H1 (cell line): Measurements from ENCODE around the gene PPP1R1C. TPM values are rescaled to one million over a fixed set of nuclear protein-coding genes. Genes with fewer than 3 reads are reported as not detected.

Source experiments
- CTCF ChIA-PET: fragments of 300-600 bp; sonication (Branson Sonifier 250); formaldehyde crosslinking; loops from one replicate; lab custom pipeline; 2021; ENCODE audit not compliant: partially characterized antibody; lab: Charles Lee
- POLR2A ChIA-PET: fragments of 300-600 bp; sonication (Branson Sonifier 250); formaldehyde crosslinking; loops from one replicate; lab custom pipeline; 2021; ENCODE audit warnings: inconsistent platforms; ENCODE audit not compliant: partially characterized antibody; lab: Charles Lee
- DNase-seq, 2 experiments: peaks; one replicate each; pipeline versions ENCODE4 v3.0.0 to v3.0.0-alpha.2; 2010 to 2022; ENCODE audit warnings: low spot score in 2 of 2, low read depth in 1 of 2, mixed read lengths in 1 of 2
- FAIRE-seq: peaks from 2 replicates; lab custom pipeline; 2011; peaks lifted over from hg19 to GRCh38; lab: Jason Lieb, UNC
- H2AFZ ChIP-seq: 2 replicates; pipeline ENCODE4 v1.8.1; 2012; ENCODE audit warnings: low read length, inconsistent platforms
- H2AK5ac ChIP-seq: 2 replicates; pipeline ENCODE4 v1.6.1; 2013; ENCODE audit warnings: low read depth, low read length
- H2BK120ac ChIP-seq: replicated peaks from 2 replicates; pipeline ENCODE3; 2013; ENCODE audit warnings: low read depth, low read length, inconsistent platforms
- H2BK12ac ChIP-seq: 2 replicates; pipeline ENCODE4 v1.6.1; 2013; ENCODE audit warnings: low read depth, low read length
- H2BK15ac ChIP-seq: 2 replicates; pipeline ENCODE4 v1.6.1; 2013; ENCODE audit warnings: low read length
- H2BK20ac ChIP-seq: 2 replicates; pipeline ENCODE4 v1.6.1; 2013; ENCODE audit warnings: low read length
- H2BK5ac ChIP-seq: 2 replicates; pipeline ENCODE4 v1.6.1; 2013; ENCODE audit warnings: low read depth, low read length
- H3K14ac ChIP-seq: 2 replicates; pipeline ENCODE4 v1.6.1; 2013; ENCODE audit warnings: inconsistent platforms; ENCODE audit not compliant: insufficient read length
- H3K18ac ChIP-seq: 2 replicates; pipeline ENCODE4 v1.6.1; 2013; ENCODE audit warnings: low read length; ENCODE audit errors: extremely low read depth
- H3K23ac ChIP-seq: 2 replicates; pipeline ENCODE4 v1.6.1; 2013; ENCODE audit warnings: inconsistent platforms; ENCODE audit not compliant: insufficient read length
- H3K23me2 ChIP-seq: 2 replicates; pipeline ENCODE4 v1.6.1; 2013; ENCODE audit warnings: low read depth, low read length
- H3K27ac ChIP-seq: 2 replicates; pipeline ENCODE4 v1.6.1; 2011; ENCODE audit warnings: low read depth, low read length, inconsistent platforms
- H3K27me3 ChIP-seq, 4 experiments: replicated peaks in 1 of 4; 1 replicate in 1 of 4; 2 replicates in 3 of 4; pipeline versions ENCODE4 v1.6.1 to v1.8.1; 2011 to 2013; ENCODE audit warnings: low read length in 3 of 4, mild to moderate bottlenecking in 3 of 4, inconsistent platforms in 2 of 4, mixed read lengths in 2 of 4, moderate library complexity in 1 of 4; ENCODE audit not compliant: control insufficient read depth in 3 of 4, insufficient read depth in 3 of 4; ENCODE audit errors: extremely low read depth in 1 of 4
- H3K36me3 ChIP-seq, 4 experiments: 2 replicates each; pipeline versions ENCODE4 v1.6.1 to v1.8.1; 2011 to 2013; ENCODE audit warnings: mild to moderate bottlenecking in 4 of 4, low read length in 3 of 4, moderate library complexity in 2 of 4, control low read depth in 1 of 4, inconsistent platforms in 1 of 4; ENCODE audit not compliant: insufficient read depth in 4 of 4, control insufficient read depth in 2 of 4
- H3K4ac ChIP-seq: replicated peaks from 2 replicates; pipeline ENCODE3; 2013; ENCODE audit warnings: low read length, low read depth, mixed read lengths, inconsistent platforms; ENCODE audit not compliant: insufficient read length
- H3K4me1 ChIP-seq, 4 experiments: replicated peaks in 1 of 4; 1 replicate in 1 of 4; 2 replicates in 3 of 4; pipeline versions ENCODE4 v1.6.1 to v1.8.1; 2011 to 2013; ENCODE audit warnings: low read length in 3 of 4, inconsistent platforms in 2 of 4, mixed read lengths in 1 of 4; ENCODE audit not compliant: insufficient read depth in 4 of 4, control insufficient read depth in 3 of 4
- H3K4me2 ChIP-seq, 2 experiments: 2 replicates each; pipeline versions ENCODE4 v1.6.1 to v1.8.1; 2011 to 2013; ENCODE audit warnings: low read depth in 2 of 2, low read length in 2 of 2, control low read depth in 1 of 2, inconsistent platforms in 1 of 2, mild to moderate bottlenecking in 1 of 2; ENCODE audit not compliant: insufficient read depth in 1 of 2
- H3K4me3 ChIP-seq, 4 experiments: fragments of 200-600, 300-600 bp in 1 of 4; sonication (generic), shearing (Covaris generic), sonication (Bioruptor Twin) in 1 of 4; 2 replicates each; pipeline versions ENCODE4 v1.5.1 to v1.8.1; 2011 to 2016; ENCODE audit warnings: low read length in 4 of 4, low read depth in 3 of 4, control low read depth in 2 of 4, inconsistent platforms in 2 of 4, mild to moderate bottlenecking in 2 of 4, mixed read lengths in 1 of 4, moderate library complexity in 1 of 4; ENCODE audit not compliant: insufficient read depth in 2 of 4; ENCODE audit errors: extremely low read depth in 1 of 4
- H3K56ac ChIP-seq: replicated peaks from 2 replicates; pipeline ENCODE3; 2013; ENCODE audit warnings: low read depth, mild to moderate bottlenecking, mixed read lengths, low read length, inconsistent platforms; ENCODE audit not compliant: insufficient read length
- H3K79me1 ChIP-seq: 2 replicates; pipeline ENCODE4 v1.6.1; 2013; ENCODE audit warnings: low read depth, low read length, control low read depth
- H3K79me2 ChIP-seq, 2 experiments: 2 replicates each; pipeline versions ENCODE4 v1.6.1 to v1.8.1; 2012 to 2013; ENCODE audit warnings: low read length in 2 of 2, mild to moderate bottlenecking in 2 of 2, inconsistent platforms in 1 of 2; ENCODE audit not compliant: insufficient read depth in 2 of 2, control insufficient read depth in 1 of 2
- H3K9ac ChIP-seq, 4 experiments: replicated peaks in 1 of 4; 1 replicate in 1 of 4; 2 replicates in 3 of 4; pipeline versions ENCODE4 v1.6.1 to v1.8.1; 2011 to 2013; ENCODE audit warnings: low read depth in 3 of 4, low read length in 3 of 4, control low read depth in 2 of 4, mild to moderate bottlenecking in 2 of 4, moderate library complexity in 2 of 4, inconsistent platforms in 1 of 4; ENCODE audit errors: extremely low read depth in 1 of 4
- H3K9me3 ChIP-seq, 2 experiments: 2 replicates each; pipeline versions ENCODE4 v1.6.1 to v1.8.1; 2012 to 2013; ENCODE audit warnings: mild to moderate bottlenecking in 2 of 2, moderate library complexity in 2 of 2, control low read depth in 1 of 2, inconsistent platforms in 1 of 2, low read depth in 1 of 2, low read length in 1 of 2, mixed read lengths in 1 of 2; ENCODE audit not compliant: insufficient read depth in 2 of 2
- H4K20me1 ChIP-seq, 2 experiments: replicated peaks in 1 of 2; 2 replicates each; pipeline versions ENCODE3 to v1.8.1; 2011 to 2013; ENCODE audit warnings: inconsistent platforms in 2 of 2, low read length in 2 of 2, mild to moderate bottlenecking in 1 of 2; ENCODE audit not compliant: insufficient read depth in 2 of 2, control insufficient read depth in 1 of 2
- H4K5ac ChIP-seq: 2 replicates; pipeline ENCODE4 v1.6.1; 2013; ENCODE audit warnings: low read length, low read depth, mixed read lengths, inconsistent platforms; ENCODE audit not compliant: insufficient read length
- H4K8ac ChIP-seq: 2 replicates; pipeline ENCODE4 v1.8.0; 2013; ENCODE audit warnings: mild to moderate bottlenecking, moderate library complexity, low read length, inconsistent platforms; ENCODE audit not compliant: insufficient read depth; ENCODE audit errors: extremely low read depth
- H4K91ac ChIP-seq: replicated peaks from 2 replicates; pipeline ENCODE3; 2013; ENCODE audit warnings: low read length, mixed read lengths, inconsistent platforms; ENCODE audit not compliant: insufficient read length
- CTBP2 ChIP-seq: IDR thresholded peaks from 2 replicates; pipeline ENCODE4 v1.7.0; 2011; ENCODE audit warnings: borderline replicate concordance, mild to moderate bottlenecking, moderate library complexity, mixed read lengths, low read length; ENCODE audit not compliant: insufficient read depth, insufficient read length
- HDAC2 ChIP-seq, 2 experiments: fragments of 300-600 bp in 1 of 2; sonication (generic) in 1 of 2; IDR thresholded peaks; 2 replicates each; pipeline ENCODE4 v1.6.1; 2011 to 2012; ENCODE audit warnings: low read depth in 2 of 2, low read length in 2 of 2, mild to moderate bottlenecking in 2 of 2, moderate library complexity in 2 of 2, borderline replicate concordance in 1 of 2, inconsistent platforms in 1 of 2
- PHF8 ChIP-seq: fragments of 200-600 bp; sonication (generic); conservative IDR thresholded peaks from 2 replicates; pipeline ENCODE4 v1.7.1; 2012; ENCODE audit warnings: low read depth, mild to moderate bottlenecking, inconsistent platforms, low read length, moderate library complexity
- POLR2A ChIP-seq, 2 experiments: IDR thresholded peaks; 1 replicate in 1 of 2; 2 replicates in 1 of 2; pipeline ENCODE4 v1.6.1; 2011; ENCODE audit warnings: low read depth in 2 of 2, low read length in 2 of 2, mild to moderate bottlenecking in 2 of 2; ENCODE audit errors: control extremely low read depth in 1 of 2
- SAP30 ChIP-seq: fragments of 300-600 bp; sonication (generic); IDR thresholded peaks from 2 replicates; pipeline ENCODE4 v1.7.1; 2012; ENCODE audit warnings: low read length, moderate library complexity, mild to moderate bottlenecking, inconsistent platforms; ENCODE audit not compliant: insufficient read depth, insufficient replicate concordance
- SUZ12 ChIP-seq: fragments of 200-600 bp; sonication (generic); IDR thresholded peaks from 2 replicates; pipeline ENCODE4 v1.6.1; 2012; ENCODE audit warnings: mild to moderate bottlenecking, inconsistent platforms, low read length, moderate library complexity, mixed read lengths
- TAF7 ChIP-seq: optimal IDR thresholded peaks from 2 replicates; pipeline ENCODE3; 2011; ENCODE audit warnings: low read depth, mild to moderate bottlenecking, inconsistent platforms, low read length, moderate library complexity, borderline replicate concordance
- WGBS, 2 experiments: shearing (Covaris generic) in 1 of 2; methylation state at CpG; one replicate each; pipeline versions ENCODE4 v1.1.6 to v1.1.7; 2013 to 2015; ENCODE audit warnings: low lambda C conversion rate in 2 of 2, mixed read lengths in 2 of 2, inconsistent platforms in 1 of 2, low coverage in 1 of 2, missing lambda C conversion rate in 1 of 2; ENCODE audit not compliant: insufficient replicate concordance in 2 of 2, insufficient coverage in 1 of 2, insufficient read length in 1 of 2; ENCODE audit errors: extremely low coverage in 1 of 2, missing lambda C conversion rate in 1 of 2; 5-methylcytosine and 5-hydroxymethylcytosine counted together
- polyA plus RNA-seq, 7 experiments: library from polyadenylated mRNA; depleted of rRNA in 3 of 7; stranded (reverse) in 5 of 7; unstranded in 2 of 7; fragments of >200 nt in 5 of 7; fragments of 200-250 nt in 2 of 7; gene quantifications; 1 replicate in 5 of 7; 2 replicates in 1 of 7; 4 replicates in 1 of 7; pipeline versions ENCODE4 v1.2.1 to v1.2.3, GENCODE V29; 2011 to 2013; ENCODE audit warnings: missing spikeins in 2 of 7, mixed read lengths in 2 of 7
- total RNA-seq: library from RNA; stranded (reverse); fragmentation: NEBNext Ultra II Directional; extraction: Animal tissue kit (Norgen Biotek cat#: 25700); gene quantifications from 2 replicates; pipeline ENCODE4 v1.2.1, GENCODE V29; 2021

PPP1R1C gene
- total and polyA plus RNA-seq, 2 of the 8 experiments (the other 6 are each of a cell fraction or from before 2014, with no cell fraction given): 1.3 to 5.3 TPM

DNA sequence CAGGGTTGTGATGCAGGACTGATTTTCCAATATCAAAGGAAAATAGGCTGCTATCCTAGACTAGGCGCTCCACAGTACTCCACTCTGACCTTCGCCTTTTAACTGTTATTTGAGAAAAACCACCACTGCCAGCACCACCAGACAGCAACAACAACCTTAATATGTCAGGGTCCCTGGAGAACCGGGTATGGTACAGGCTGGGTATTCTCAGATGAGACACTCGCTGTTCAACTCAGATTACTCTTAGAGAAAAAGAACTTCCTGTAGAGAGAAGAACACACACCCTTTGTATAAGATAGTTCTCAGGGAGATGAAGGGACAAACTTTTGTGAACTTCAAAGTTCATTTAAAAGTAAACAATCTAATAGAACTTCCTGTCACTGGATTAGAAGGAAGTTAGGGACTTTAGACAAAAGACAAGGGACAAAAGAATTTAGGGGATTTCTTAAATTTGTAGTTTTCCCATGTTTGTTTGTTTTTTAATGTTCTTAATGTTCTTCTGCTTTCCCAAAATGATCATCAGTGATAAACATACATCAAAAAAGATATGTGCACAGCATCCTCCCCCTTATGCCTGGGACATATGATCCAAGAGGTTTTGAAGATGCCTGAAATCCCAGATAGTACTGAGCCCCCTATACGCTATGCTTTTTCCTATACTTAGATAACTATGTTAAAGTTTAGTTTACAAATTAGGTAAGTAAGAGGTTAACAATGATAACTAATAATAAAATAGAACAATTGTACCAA, 41.3 kb upstream of the PPP1R1C start:
- CTCF ChIA-PET: no interaction called here
- TF ChIP-seq PHF8: no peak
- no peak for TF ChIP-seq SUZ12
- TF ChIP-seq TAF7: no peak
- no peak for TF ChIP-seq HDAC2 (IDR thresholded peaks at IDR 0.05; ENCODE audit: borderline replicate concordance in 1 of 2, low read depth in 2 of 2, low read length in 2 of 2)
- no peak for TF ChIP-seq POLR2A (IDR thresholded peaks at IDR 0.05; ENCODE audit: control extremely low read depth in 1 of 2, low read depth in 2 of 2, low read length in 2 of 2)
- no peak for TF ChIP-seq SAP30
- TF ChIP-seq CTBP2: no peak

More for the DNA sequence above, 41.3 kb upstream of the PPP1R1C start:
- Histone ChIP-seq H4K5ac (no peak overlapping the region), H2BK120ac (no peak overlapping the region), H3K9me3 (no peaks in the 10 kb centered on the region), H3K4me1 (no peaks in the 10 kb centered on the region), H2BK5ac (no peak overlapping the region), H4K91ac (no peak overlapping the region), H2BK12ac (no peak overlapping the region), H3K4ac (no peak overlapping the region), H3K23ac (no peak overlapping the region), H4K20me1 (no peaks in the 10 kb centered on the region), H4K8ac (no peak overlapping the region), H3K18ac (no peak overlapping the region), H3K23me2 (no peaks in the 10 kb centered on the region), H2BK20ac (no peak overlapping the region), H2AFZ (no peak overlapping the region), H3K27me3 (no peaks in the 10 kb centered on the region), H3K27ac (no peak overlapping the region), H2BK15ac (no peak overlapping the region), H3K4me2 (no peak overlapping the region), H3K4me3 (no peak overlapping the region), H3K79me1 (no peaks in the 10 kb centered on the region), H3K9ac (no peak overlapping the region), H3K56ac (no peak overlapping the region), H3K79me2 (no peaks in the 10 kb centered on the region), H2AK5ac (no peak overlapping the region), H3K14ac (no peak overlapping the region), H3K36me3 (no peaks in the 10 kb centered on the region)
- POLR2A ChIA-PET: no interaction called here
- WGBS, 2 experiments: 91% methylated on average over 5 of the region's 5 CpGs; no CpG with 5 or more reads in 1 of the 2 experiments
- DNase-seq (no peak), FAIRE-seq (no peak)
